Mesothelial cell of epicardium (in vitro differentiated cells): ENCODE data around the gene ERC2. TPM values are rescaled to one million over a fixed set of nuclear protein-coding genes. Genes with fewer than 3 reads are reported as not detected.

ENCODE experiments used
- DNase-seq, 2 experiments: peaks; one replicate each; pipeline ENCODE4 v3.0.0; 2021; ENCODE audit warnings: low spot score in 2 of 2; ENCODE audit not compliant: unreplicated experiment in 2 of 2
- H3K27ac Mint-ChIP-seq: 2 replicates; pipeline ENCODE4 v1.8.0; 2021; ENCODE audit warnings: mixed read lengths
- H3K27me3 Mint-ChIP-seq: 2 replicates; pipeline ENCODE4 v1.8.0; 2021; ENCODE audit warnings: low read depth, mixed read lengths
- H3K36me3 Mint-ChIP-seq: 2 replicates; pipeline ENCODE4 v1.8.0; 2021; ENCODE audit warnings: mixed read lengths
- H3K4me1 Mint-ChIP-seq: 2 replicates; pipeline ENCODE4 v1.8.0; 2021; ENCODE audit warnings: mixed read lengths
- H3K4me3 Mint-ChIP-seq: 2 replicates; pipeline ENCODE4 v1.8.0; 2021; ENCODE audit warnings: mild to moderate bottlenecking, moderate library complexity, mixed read lengths
- H3K9me3 Mint-ChIP-seq: 2 replicates; pipeline ENCODE4 v1.8.0; 2021; ENCODE audit warnings: mixed read lengths
- CTCF ChIP-seq: fragments of 200-600 bp; sonication (generic); IDR thresholded peaks from one replicate; pipeline ENCODE4 v1.5.0; 2021; ENCODE audit warnings: antibody characterized with exemption; ENCODE audit not compliant: unreplicated experiment
- total RNA-seq: library from RNA; stranded (reverse); gene quantifications from 3 replicates; pipeline ENCODE4 v1.2.1, GENCODE V29; 2021

Gene ERC2
- total RNA-seq, 1 donor from 2014 or later, result 15.6 TPM

- peaks cover 14% of the 10 kb centered on the region for H3K27me3 Mint-ChIP-seq
- H3K36me3 Mint-ChIP-seq, result no peaks in the 10 kb centered on the region
- no peak overlapping the region for H3K27ac Mint-ChIP-seq
Observed at GRCh38 chr3:55902221-55902900, 565.9 kb downstream of the ERC2 start.

GRCh38 chr3:55899887-55900286, 568.4 kb downstream of the ERC2 start:
- TF ChIP-seq CTCF, result no peak
- Mint-ChIP-seq H3K4me1 (peaks cover 18% of the 10 kb centered on the region), H3K4me3 (no peak overlapping the region), H3K36me3 (no peaks in the 10 kb centered on the region), H3K27ac (no peak overlapping the region), H3K9me3 (no peaks in the 10 kb centered on the region), H3K27me3 (peaks cover 12% of the 10 kb centered on the region)
- DNase-seq, result no peak

More at GRCh38 chr3:55902221-55902900, 565.9 kb downstream of the ERC2 start:
- no peaks in the 10 kb centered on the region for H3K9me3 Mint-ChIP-seq
- H3K4me1 Mint-ChIP-seq, result peaks cover 10% of the 10 kb centered on the region
- H3K4me3 Mint-ChIP-seq, result no peak overlapping the region
- TF ChIP-seq CTCF, result no peak
- DNase-seq, result no peak

- H3K9me3 Mint-ChIP-seq, result no peaks in the 10 kb centered on the region
- H3K4me3 Mint-ChIP-seq, result no peak overlapping the region
- H3K36me3 Mint-ChIP-seq, result no peaks in the 10 kb centered on the region
- H3K27me3 Mint-ChIP-seq, result peaks cover 9% of the 10 kb centered on the region
- peaks cover 18% of the 10 kb centered on the region for H3K4me1 Mint-ChIP-seq
- no peak for TF ChIP-seq CTCF
- DNase-seq, result no peak
- H3K27ac Mint-ChIP-seq, result no peak overlapping the region
Observed at GRCh38 chr3:55897573-55898224, 570.6 kb downstream of the ERC2 start.

- peaks cover 6% of the 10 kb centered on the region for H3K27me3 Mint-ChIP-seq
- H3K4me1 Mint-ChIP-seq, result peaks cover 13% of the 10 kb centered on the region
- H3K9me3 Mint-ChIP-seq, result no peaks in the 10 kb centered on the region
- TF ChIP-seq CTCF, result no peak
- DNase-seq, result no peak
- no peaks in the 10 kb centered on the region for H3K36me3 Mint-ChIP-seq
- H3K4me3 Mint-ChIP-seq, result no peak overlapping the region
- H3K27ac Mint-ChIP-seq, result no peak overlapping the region
Observed at GRCh38 chr3:55895897-55896566, 572.2 kb downstream of the ERC2 start.

- Mint-ChIP-seq H3K4me3 (no peak overlapping the region), H3K27me3 (peaks cover 3% of the 10 kb centered on the region), H3K27ac (no peak overlapping the region), H3K9me3 (no peaks in the 10 kb centered on the region), H3K4me1 (peaks cover 13% of the 10 kb centered on the region), H3K36me3 (no peaks in the 10 kb centered on the region)
- DNase-seq, result no peak
- no peak for TF ChIP-seq CTCF
Observed at GRCh38 chr3:55894605-55895004, 573.7 kb downstream of the ERC2 start.
